KBM-7 (cell line): Measurements from ENCODE around the gene GMPR2.
"Not testable (repeated sequence)": the region's sequence is repeated elsewhere in the genome, so short reads cannot be mapped to it uniquely, and the experiment has no call there.

Experiments used
- DNase-seq: peaks from one replicate; pipeline ENCODE4 v3.0.0-alpha.2; 2015
- in situ Hi-C: fragments of 300-500 bp; cut with MboI; formaldehyde crosslinking; loops from 2 replicates; pipeline ENCODE4 v1.14.3; 2020; ENCODE audit warnings: low sequenced_read_pairs, low pct_unique_long_range_greater_than_20kb, mixed read lengths

GMPR2 gene

DNA sequence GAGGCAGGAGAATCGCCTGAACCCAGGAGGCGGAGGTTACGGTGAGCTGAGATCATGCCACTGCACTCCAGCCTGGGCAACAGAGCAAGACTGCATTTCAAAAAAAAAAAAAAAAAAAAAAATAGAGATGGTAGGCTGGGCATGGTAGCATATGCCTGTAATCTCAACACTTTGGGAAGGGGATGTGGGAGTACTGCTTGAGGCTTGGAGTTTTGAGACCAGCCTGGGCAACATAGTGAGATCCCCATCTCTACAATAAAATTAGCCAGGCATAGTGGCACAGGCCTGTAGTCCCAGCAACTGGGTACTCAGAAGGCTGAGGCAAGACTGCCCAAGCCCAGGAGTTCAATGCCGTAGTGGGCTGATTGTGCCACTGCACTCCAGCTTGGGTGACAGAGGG is 9.7 kb upstream of the GMPR2 start:
- in situ Hi-C loops = not testable (repeated sequence)

DNA sequence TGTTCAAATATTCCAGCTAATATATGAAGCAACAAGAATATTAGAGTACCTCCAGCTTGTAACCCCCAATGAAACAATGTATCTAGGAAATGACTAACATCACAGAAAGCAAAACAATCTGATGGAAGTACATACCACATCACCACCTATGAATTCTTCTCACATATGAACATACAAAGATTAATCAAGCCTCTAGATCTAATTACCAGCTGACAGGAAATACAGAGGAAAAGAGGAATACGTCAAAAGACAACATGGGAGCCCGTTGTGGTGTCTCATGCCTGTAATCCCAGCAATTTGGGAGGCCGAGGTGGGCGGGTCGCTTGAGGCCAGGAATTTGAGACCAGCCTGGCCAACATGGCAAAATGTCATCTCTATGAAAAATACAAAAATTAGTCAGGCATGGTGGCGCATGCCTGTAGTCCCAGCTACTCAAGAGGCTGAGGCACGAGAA is 8.1 kb upstream of the GMPR2 start:
- in situ Hi-C loops = no loop called here
- DNase-seq = no peak

More for the DNA sequence above, 9.7 kb upstream of the GMPR2 start:
- DNase-seq = not testable (repeated sequence)

DNA sequence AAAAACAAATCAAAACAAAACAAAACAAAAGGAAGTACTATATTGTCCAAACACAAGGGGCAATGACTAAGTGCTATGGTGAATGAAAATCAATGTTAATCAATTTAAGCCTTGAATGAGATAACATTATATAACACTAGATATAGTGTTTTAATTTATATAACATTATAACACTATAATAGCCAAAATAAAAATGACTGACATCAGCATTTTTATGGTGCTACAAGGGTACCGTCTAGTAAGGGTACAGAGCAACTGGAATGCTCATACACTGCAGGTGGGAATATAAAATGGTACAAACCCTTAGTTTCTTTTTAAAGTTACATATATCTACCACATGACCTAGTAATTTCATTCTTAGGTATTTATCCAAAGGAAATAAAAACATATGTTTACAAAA is 6.3 kb upstream of the GMPR2 start:
- in situ Hi-C loops = no loop called here

DNA sequence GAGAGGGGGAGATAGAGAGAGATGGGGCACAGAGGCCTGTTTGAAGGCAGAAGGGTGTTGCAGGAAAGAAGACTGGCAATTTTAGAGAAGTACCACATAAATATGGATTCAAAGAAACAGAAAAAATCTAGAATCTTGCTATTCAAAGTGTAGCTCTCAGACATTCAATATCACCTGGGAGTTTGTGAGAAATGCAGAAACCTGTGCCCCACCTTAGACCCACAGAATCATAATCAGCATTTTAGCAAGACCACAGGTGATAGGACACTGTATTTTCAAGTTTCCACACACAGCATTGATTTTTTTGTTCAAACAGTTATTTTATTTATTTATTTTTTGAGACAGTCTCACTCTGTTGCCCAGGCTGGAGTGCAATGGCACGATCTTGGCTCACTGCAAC is 3.8 kb upstream of the GMPR2 start:
- DNase-seq = no peak
- in situ Hi-C loops = no loop called here

More for the DNA sequence above, 6.3 kb upstream of the GMPR2 start:
- DNase-seq = no peak

- peak; percentile 35 for DNase-seq
- in situ Hi-C loops = no loop called here
Measured at GRCh38 chr14:24231263-24232120, 1.2 kb upstream of the GMPR2 start.

DNA sequence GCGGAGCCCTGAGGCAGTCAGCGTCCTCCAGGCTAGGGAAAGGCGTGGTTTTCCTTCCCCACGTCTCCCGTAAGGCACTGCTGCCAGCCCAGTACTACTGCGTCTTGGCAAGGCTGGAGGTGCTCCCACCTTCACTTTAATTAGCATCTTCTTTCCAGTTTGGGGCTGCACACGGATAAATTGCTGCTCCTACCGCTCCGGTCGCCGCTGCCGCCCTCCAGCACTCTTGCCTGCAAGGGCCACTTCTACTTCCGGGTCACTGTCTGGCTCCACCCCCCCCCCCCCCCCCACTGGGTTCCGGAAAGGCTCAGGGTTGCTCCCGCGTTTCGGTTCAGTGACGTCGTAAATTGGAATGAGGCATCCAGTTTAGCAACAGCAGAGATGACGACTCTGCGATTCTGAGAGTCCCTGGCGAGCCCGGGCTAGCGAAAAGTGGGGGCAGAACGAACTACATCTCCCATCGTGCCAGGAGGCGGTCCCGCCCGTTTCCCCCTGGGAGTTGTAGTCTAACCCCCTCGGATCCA is 546 bp upstream of the GMPR2 start, which contains the start of gene NEDD8:
NEDD8 (minus strand) TSS at position 247 of the 524 bp plus-strand sequence; CDS start at position 147, 100 bp downstream.
- in situ Hi-C loops = no loop called here
- DNase-seq = peak; percentile 96

GRCh38 chr14:24233538-24233866 is 773 bp downstream of the GMPR2 start:
- in situ Hi-C loops = no loop called here
- DNase-seq = no peak

GRCh38 chr14:24234095-24235005 is 1.6 kb downstream of the GMPR2 start:
- in situ Hi-C loops = no loop called here

DNA sequence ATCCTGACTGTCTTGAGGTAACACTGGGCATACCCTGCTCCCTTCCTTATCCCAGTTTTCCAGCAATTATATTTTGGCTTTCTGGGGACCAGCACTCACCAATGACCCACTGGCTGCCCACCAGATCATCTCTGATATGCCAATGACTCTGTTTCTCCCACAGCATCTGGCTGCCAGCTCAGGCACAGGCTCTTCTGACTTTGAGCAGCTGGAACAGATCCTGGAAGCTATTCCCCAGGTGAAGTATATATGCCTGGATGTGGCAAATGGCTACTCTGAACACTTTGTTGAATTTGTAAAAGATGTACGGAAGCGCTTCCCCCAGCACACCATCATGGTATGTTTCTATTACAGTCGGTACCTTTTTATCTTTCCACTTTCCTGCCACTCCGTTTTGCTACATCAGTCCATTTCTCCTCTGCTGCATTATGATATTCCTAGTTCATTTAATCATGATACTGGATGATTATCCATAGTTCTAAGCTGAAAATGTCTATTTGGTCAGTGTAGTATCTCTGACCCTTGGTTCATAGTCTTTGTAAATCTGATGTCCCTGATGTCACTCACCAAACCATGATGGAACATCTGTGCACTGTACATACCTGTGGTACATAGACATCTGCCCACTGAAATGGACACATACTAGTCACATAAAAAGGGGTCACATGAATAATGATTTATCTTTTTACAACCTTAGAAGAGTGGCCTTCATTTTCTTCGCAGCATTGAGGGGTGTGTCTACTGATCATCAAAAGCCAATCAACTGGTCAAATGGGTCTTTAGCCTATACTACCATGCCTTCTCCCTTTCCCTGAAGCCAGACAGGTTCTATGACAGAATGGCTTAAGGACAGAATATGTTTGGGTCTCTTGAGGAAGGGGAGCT is 3.3 kb downstream of the GMPR2 start:
- in situ Hi-C loops = no loop called here
- DNase-seq = no peak

More at GRCh38 chr14:24234095-24235005, 1.6 kb downstream of the GMPR2 start:
- DNase-seq = no peak

- in situ Hi-C loops = no loop called here
Measured at GRCh38 chr14:24236689-24237462, 4.1 kb downstream of the GMPR2 start.

DNA sequence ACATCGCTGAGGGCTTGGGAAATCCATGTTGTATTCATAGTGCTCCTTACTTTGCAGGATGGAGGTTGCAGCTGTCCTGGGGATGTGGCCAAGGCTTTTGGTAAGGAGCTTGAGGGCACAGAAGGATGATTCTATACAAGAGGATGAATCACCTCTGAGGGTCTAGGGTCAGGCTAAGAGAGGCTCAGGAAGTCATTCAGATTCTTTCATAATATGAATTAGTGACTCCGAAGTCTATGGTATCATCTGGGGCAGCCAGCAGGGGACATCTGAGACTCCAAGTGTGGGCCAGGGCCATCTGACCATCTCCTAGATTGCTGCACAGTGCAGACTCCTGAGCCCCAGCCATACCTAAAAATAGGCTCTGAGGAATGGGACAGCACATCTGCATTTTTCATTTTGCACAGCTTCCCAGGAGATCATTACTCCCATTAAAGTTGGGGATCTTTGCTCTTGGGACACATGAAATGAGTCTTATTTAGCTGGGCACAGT is 4.8 kb downstream of the GMPR2 start:
- in situ Hi-C loops = no loop called here
- DNase-seq = no peak

More at GRCh38 chr14:24236689-24237462, 4.1 kb downstream of the GMPR2 start:
- no peak for DNase-seq

GRCh38 chr14:24238123-24238522 is 5.4 kb downstream of the GMPR2 start:
- DNase-seq = no peak
- in situ Hi-C loops = no loop called here

DNA sequence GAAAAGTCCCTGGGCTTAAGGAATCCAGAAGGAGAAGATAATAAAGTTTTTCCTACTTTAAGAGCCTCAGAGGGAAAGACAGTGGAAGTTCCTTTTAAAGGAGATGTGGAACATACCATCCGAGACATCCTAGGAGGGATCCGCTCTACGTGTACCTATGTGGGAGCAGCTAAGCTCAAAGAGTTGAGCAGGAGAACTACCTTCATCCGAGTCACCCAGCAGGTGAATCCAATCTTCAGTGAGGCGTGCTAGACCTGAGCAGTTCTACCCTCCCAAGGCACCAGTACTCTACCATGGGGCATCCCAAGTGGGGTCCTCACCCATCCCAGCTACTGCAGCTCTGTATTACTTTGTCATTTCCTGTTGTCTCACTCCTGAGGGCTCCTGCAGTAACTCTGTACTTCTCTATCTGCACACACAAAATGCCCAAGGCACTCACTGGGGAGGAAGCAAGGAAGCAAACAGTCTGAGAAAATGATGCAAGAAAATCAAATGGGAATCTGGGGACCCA is 5.9 kb downstream of the GMPR2 start:
- in situ Hi-C loops = no loop called here
- no peak for DNase-seq

DNA sequence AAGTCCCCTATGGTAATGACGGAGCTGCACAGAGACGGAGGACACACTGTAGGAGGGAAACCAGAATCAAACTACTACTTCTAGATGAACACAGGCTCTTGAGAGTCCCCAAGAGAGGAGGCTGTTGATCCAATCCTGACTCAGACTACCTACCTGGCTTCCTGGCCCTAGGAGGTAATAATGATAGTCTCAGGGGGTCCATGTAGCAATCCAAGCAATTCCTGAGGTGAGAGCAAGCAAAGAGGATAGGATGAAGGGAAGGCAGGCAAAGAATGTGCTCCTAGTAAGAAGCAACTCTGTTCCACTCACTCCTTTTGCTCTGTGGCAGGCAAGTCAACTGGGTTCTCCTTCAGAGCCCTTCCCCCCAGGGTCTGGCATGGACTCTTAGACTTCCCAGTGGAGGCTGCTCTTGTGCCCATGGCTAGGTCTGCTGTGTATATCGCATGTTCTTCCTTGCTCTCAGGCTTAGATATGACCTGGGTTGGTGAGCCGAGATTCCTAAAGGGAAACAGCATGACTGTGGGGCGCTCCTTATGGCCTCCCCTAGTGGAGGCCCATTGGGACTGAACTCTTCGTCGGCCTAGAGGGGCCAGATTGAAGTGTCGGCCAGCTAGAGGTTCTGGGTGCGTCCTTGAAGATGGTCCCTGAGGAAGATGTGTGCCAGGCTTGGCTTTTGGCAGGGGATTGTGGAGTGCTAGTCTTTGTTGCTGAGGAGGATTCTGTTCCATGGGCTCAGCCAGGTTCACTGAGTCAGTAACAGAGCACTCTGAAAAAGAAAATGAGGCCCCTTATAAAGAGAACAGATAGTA is 7.6 kb downstream of the GMPR2 start:
- DNase-seq = no peak
- in situ Hi-C loops = loop anchor here (10.0 kb wide), 1 partner anchor 54 kb away; the partner anchor contains the start of genes DHRS1 and NOP9

DNA sequence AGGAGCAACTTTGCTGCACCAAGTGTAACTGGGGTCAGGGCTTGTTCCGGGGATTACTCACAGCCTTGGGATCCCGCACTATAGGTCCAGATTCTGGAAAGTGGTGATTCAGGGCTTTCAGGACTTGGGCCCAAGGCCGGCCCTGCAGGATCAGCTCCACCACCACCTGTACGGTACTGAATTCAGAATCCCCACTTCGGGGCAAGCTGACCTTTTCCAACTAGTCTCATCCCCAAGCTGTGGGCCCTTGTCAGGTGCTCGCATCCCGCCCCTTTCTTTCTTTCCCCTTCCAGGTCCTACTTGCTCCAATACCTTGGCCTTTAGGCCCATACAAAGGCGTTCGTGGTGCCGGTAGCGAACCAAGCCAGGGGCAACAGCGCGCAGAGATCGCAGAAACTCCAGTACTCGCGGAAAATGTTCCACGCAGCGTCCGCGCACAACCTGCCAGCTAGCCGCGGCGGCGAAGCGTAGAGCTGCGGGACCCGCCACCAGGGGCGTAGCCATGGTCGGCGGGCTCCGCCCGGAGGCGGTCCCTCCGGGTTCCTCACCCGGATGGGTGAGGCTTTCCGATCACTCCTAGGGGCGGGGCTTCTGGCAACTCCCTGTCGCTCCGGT is 9.2 kb downstream of the GMPR2 start:
- DNase-seq = no peak
- in situ Hi-C loops = loop anchor here (10.0 kb wide), 1 partner anchor 53 kb away; the partner anchor contains the start of genes DHRS1 and NOP9

GRCh38 chr14:24243336-24243836 is 10.7 kb downstream of the GMPR2 start:
- DNase-seq = peak; percentile 91
- in situ Hi-C loops = loop anchor here (10.0 kb wide), 1 partner anchor 51 kb away; the partner anchor contains the start of genes DHRS1 and NOP9
